H54 (cell line): ENCODE data around the gene MSANTD7.
"Not testable (repeated sequence)": the region's sequence is repeated elsewhere in the genome, so short reads cannot be mapped to it uniquely, and the experiment has no call there.

Experiments
- DNase-seq: peaks from one replicate; pipeline ENCODE4 v3.0.0; 2011; ENCODE audit warnings: low spot score, mixed read lengths; ENCODE audit not compliant: insufficient read length
- FAIRE-seq: peaks from 3 replicates; lab custom pipeline; 2011; peaks lifted over from hg19 to GRCh38; lab: Jason Lieb, UNC
- POLR2A ChIP-seq: IDR thresholded peaks from 2 replicates; pipeline ENCODE4 v1.6.1; 2011; ENCODE audit warnings: low read depth, mild to moderate bottlenecking, low read length

MSANTD7 gene, protein sequence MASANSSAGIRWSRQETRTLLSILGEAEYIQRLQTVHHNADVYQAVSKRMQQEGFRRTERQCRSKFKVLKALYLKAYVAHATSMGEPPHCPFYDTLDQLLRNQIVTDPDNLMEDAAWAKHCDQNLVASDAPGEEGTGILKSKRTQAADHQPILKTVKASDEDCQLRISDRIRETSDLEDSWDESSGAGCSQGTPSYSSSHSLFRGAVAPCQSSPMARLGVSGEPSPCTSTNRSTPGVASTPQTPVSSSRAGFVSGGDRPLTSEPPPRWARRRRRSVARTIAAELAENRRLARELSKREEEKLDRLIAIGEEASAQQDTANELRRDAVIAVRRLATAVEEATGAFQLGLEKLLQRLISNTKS

DNA sequence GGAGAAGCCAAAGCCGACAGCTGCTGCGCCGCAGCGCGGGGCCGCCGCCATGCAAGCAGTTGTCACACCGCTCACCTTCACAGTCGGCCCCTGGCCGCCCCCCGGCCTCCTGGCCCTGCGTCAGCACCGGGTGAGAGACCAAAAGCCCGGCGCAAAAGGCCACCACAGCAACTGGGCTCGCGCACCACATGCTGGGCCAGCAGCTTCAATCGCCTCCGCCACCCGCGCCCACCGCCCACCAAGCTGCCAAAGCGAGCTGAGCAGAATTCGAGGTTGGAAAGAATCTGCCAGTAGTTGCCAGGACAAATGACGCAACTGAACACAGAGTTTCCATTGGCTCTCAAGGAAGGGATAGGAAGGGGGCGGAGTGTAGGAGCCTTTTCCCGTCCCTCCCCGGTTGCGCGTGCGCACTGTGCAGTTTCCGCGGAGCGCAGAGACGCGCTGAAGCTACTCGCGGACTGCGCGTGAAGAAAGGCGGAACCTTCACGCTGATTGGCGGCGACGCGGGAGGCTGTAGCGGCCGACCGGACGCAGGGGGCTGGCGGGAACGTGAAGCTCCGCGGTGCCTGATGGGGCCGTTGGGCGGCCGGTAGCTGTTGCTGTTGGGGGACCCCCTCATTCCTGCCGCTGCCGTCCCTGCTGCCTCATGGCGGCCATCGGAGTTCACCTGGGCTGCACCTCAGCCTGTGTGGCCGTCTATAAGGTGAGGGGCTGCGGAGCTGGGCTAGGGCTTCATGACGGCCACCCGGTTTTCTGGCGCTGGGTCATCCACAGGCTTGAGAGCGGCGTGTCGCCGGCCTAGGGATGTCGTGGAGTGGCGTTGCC lies at the start of gene MSANTD7, which contains the start of the genes CDNF and HSPA14:
MSANTD7 (plus strand) TSS at position 550 of the 825 bp plus-strand sequence. CDS start 3,979 bp downstream, outside the sequence.
CDNF (minus strand) TSS at position 281 of the 825 bp plus-strand sequence; CDS start at position 190, 91 bp downstream.
HSPA14 (plus strand) TSS at position 550 of the 825 bp plus-strand sequence; CDS start at position 647, 97 bp downstream.
- FAIRE-seq (peak; percentile 98), DNase-seq (peak; percentile 85)
- peak; percentile 86 for TF ChIP-seq POLR2A

DNA sequence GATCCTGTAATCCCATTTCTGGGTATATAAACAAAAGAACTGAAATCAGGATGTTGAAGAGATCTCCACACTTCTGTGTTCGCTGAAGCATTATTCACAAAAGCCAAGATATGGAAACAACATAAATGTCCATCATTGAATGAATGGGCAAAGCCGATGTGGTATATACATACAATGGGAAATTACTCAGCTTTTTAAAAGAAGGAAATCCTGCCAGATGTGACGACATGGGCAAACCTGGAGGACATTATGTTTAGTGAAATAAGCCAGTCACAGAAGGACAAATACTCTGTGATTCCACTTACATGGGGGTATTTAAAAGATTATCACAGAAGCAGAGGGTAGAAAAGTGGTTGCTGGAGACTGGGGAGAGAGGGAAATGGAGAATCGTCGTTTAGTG lies 39.5 kb upstream of the MSANTD7 start:
- FAIRE-seq = no peak
- no peak for TF ChIP-seq POLR2A

DNA sequence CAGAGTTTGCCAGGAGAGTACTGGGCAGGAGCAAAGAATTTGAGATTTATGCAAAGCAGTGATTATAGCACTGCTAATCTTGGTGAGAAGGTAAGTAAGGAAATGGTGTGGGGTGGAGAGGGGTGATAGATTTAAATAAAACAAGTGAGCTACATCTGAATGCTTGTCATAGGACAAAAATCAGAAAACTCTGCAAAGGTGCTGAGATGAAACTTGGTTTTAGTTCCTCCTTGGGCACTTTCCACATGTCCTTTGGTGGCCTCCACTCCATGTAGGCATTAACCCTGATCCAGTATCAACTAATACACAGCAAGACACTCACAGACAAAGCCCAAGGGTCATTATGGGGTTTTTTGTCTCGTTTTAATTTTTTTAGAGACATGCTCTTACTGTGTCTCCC lies 37.7 kb upstream of the MSANTD7 start:
- TF ChIP-seq POLR2A = no peak
- no peak for DNase-seq
- FAIRE-seq = no peak

More for the DNA sequence above, 39.5 kb upstream of the MSANTD7 start:
- no peak for DNase-seq

DNA sequence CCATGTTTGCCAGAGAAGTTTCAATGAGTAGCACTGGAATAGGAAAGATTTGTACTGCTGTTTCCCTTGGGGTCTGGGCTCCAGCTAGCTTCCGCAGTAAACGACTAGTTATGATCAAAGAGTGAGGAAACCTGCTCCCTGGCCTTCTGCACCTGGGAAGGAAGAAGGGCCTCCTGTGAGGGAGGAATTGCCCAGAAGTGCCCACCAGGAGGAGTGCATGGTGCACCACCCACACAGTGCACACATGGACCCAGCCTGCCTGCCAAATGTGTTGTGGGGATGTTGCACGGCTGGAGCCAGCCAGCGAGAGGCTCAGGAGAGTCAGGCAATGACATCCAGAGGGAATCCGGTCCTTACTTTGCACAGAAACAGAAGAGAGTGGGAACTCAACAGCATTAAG lies 36.4 kb upstream of the MSANTD7 start:
- no peak for TF ChIP-seq POLR2A
- FAIRE-seq = no peak
- DNase-seq = no peak

DNA sequence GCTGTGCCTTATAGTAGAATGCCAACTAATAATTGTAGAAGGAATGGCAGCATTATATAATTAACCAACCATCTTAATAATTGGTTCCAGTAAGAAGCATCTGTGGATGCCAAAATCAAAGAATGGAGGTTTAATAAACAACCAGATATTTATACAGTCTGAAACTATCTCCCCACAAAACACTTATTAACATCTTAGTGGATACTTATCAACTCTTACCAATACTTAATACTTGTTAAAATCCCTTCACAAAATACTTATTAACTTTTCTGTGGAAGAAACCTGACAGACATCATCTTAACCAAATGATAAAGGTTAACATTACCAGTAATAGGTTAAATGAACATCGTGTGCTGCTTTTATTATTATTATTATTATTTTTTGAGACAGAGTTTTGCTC lies 34.3 kb upstream of the MSANTD7 start:
- DNase-seq = no peak
- no peak for TF ChIP-seq POLR2A
- FAIRE-seq = no peak

DNA sequence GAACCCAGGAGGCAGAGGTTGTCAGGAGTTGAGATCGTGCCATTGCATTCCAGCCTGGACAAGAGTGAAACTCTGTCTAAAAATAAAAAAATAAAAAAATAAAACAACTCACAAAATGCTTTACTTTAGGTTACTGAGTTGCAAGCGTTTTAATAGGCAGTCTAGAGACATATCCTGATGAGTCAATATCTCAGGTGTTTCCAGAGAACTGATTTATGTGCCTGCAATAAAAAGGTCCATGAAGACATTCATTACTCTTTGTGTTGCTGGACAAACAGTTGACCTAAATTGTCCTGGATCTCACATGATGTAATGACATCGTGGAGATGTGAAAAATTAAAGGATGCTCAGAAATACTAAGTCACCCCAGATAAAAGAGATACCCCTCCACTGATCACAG lies 31.8 kb upstream of the MSANTD7 start:
- no peak for FAIRE-seq
- TF ChIP-seq POLR2A = no peak
- no peak for DNase-seq

DNA sequence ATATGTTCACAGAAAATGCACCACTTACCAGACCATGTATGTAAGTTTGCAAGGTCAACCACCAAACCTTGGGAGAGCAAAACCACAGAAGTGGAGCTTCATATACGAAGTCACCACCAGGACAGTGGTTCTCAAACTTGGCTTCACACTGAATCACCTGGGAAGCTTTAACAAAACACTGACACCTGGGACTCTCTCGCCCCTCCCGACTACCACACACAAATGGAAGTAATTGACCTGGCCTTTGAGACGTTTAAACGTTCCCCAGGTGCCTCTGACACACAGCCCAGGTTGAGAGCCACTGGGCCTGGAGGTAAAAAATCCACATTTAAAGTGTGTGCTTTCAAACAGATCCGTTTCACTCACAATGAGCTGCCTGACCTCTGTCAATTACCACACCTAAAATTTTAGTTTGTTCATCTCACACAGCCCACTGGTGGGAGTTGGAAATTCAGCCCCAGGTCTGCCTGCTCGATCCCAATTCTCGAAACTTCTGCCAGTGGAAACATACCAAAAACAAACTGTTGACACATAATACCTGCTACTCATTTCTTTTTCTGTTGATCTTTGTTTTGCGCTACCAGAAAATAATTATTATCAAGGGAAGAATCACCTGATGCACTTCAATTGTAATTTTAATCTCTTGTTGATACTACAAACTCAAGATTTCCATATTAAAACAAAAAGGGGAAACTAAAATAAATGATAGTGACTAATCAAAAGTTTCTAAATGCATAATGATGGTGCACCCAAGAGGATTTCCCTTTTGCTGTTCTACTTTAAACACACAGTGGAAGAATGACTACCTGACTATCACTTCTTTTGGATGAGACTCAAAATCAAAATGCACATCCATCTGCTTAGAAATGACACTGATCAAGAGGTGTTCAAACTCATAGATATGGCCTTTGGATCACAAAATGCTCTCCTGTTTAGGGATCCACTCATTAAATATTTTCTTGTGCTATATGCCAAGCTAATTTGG lies 26.8 kb upstream of the MSANTD7 start:
- no peak for FAIRE-seq

DNA sequence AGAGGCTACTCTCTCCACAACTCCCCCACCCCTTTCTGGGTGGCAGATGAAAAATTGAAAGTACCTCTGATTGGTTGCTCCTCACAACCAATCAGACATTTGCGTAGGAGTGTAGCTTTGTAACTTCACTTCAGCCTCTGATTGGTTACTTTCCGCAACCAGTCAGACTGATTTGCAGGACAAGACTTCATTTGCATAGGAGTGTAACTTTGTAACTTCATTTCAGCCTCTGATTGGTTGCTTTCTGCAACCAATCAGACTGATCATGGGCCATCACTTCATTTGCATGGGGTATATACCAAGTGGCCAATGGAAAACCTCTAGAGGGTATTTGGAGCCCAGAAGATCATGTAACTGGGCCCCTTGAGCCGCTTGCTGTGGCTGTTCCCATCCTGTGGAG lies 25.8 kb upstream of the MSANTD7 start:
- DNase-seq (peak; percentile 20), FAIRE-seq (peak; percentile 91)
- TF ChIP-seq POLR2A = no peak

More for the DNA sequence above, 26.8 kb upstream of the MSANTD7 start:
- no peak for DNase-seq
- TF ChIP-seq POLR2A = no peak

DNA sequence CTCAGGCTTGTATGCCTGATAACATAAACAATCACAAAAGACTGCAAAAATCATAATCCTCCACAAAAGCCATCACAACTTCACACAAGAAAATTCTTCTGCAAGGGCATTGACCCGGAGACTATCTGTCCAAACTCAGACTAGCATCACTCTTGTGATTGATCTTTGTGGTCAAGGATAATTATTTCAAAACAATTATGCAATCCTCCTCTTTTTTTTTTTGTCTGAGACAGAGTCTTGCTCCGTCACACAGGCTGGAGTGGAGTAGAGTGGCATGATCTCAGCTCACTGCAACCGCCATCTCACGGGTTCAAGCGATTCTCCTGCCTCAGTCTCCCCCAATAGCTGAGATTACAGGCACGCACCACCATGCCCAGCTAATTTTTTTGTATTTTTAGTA lies 22.4 kb upstream of the MSANTD7 start:
- no peak for TF ChIP-seq POLR2A
- FAIRE-seq (no peak), DNase-seq (no peak)

DNA sequence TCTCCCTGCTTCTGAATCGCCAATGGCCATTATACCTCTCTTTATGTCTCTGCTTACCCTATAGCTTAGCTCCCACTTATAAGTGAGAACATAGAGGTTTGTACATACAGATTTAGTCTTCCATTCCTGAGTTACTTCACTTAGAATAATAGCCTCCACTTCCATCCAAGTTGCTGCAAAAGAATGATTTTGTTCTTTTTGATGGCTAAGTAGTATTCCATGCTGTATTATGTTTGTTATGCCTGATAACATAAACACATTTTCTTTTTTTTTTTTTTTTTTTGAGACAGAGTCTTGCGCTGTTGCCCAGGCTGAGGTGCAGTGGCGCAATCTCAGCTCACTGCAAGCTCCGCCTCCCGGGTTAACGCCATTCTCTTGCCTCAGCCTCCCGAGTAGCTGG lies 21.4 kb upstream of the MSANTD7 start:
- not testable (repeated sequence) for DNase-seq, FAIRE-seq

DNA sequence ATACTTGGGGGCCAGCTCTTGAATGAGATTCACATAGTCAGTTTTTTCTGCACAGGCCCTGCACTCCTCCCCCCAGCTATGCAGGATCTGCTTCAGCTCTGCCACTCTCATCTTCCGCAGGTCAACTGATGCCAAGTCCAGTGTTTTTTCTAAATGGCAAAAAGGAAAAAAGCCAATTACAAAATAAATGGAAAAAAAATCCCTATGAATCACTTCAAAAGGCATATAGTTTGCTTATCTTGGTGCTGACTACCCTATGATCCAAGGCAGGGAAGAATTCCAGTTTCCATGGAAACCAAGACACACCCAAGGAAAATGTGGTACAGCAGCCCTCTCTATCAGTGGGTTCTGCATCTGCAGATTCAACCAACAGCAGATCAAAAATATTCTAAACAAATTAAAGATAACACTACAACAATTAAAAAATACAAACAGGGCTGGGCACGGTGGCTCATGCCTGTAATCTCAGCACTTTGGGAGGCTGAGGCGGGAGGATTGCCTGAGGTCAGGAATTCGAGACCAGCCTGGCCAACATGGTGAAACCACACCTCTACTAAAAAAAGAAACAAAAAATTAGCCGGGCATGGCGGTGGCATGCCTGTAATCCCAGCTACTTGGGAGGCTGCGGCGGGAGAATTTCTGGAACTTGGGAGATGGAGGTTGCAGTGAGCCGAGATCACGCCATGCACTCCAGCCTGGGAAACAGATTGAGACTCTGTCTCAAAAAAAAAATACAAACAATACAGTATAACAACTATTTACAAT lies 17.9 kb upstream of the MSANTD7 start:
- DNase-seq = peak; percentile 37
- FAIRE-seq = peak; percentile 96
- TF ChIP-seq POLR2A = no peak

DNA sequence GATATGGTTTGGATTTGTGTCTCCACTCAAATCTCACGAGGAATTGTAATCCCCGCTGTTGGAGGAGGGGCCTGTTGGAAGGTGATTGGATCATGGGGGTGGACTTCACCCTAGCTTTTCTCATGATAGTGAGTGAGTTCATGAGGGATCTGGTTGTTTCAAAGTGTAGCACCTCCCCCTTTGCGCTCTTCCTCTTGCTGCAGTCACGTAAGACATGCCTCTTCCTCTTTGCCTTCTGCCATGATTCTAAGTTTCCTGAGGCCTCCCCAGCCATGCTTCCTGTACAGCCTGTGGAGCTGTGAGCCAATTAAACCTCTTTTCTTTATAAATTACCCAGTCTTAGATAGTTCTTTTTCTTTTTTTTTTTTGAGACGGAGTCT lies 17.3 kb upstream of the MSANTD7 start:
- DNase-seq (no peak), FAIRE-seq (no peak)
- no peak for TF ChIP-seq POLR2A
